ENCODE results near the gene TECPR1.

The TECPR1 gene

GRCh38 chr7:98180751-98181150 is 71.3 kb downstream of the TECPR1 start:
- no peak for DNase-seq
- no peaks in the 10 kb centered on the region for H3K27me3 Mint-ChIP-seq
- no peak overlapping the region for H3K27ac Mint-ChIP-seq
- H3K9me3 Mint-ChIP-seq = no peaks in the 10 kb centered on the region
- H3K4me1 Mint-ChIP-seq = no peaks in the 10 kb centered on the region
- H3K4me3 Mint-ChIP-seq = no peak overlapping the region
- ATAC-seq = no peak

- H3K4me3 Mint-ChIP-seq = no peak overlapping the region
Measured at GRCh38 chr7:98178762-98179490, 73.1 kb downstream of the TECPR1 start.

GRCh38 chr7:98178321-98178720 is 73.7 kb downstream of the TECPR1 start:
- ATAC-seq (no peak), DNase-seq (no peak)
- Mint-ChIP-seq H3K27me3 (no peaks in the 10 kb centered on the region), H3K4me1 (no peaks in the 10 kb centered on the region), H3K9me3 (no peaks in the 10 kb centered on the region), H3K27ac (no peak overlapping the region), H3K4me3 (no peak overlapping the region)

More at GRCh38 chr7:98178762-98179490, 73.1 kb downstream of the TECPR1 start:
- Mint-ChIP-seq H3K27me3 (no peaks in the 10 kb centered on the region), H3K27ac (no peak overlapping the region), H3K4me1 (no peaks in the 10 kb centered on the region), H3K9me3 (no peaks in the 10 kb centered on the region)
- DNase-seq (no peak), ATAC-seq (no peak)

GRCh38 chr7:98177553-98177952 is 74.5 kb downstream of the TECPR1 start:
- ATAC-seq (no peak), DNase-seq (no peak)
- Mint-ChIP-seq H3K9me3 (no peaks in the 10 kb centered on the region), H3K4me1 (no peaks in the 10 kb centered on the region), H3K4me3 (no peak overlapping the region), H3K27ac (no peak overlapping the region), H3K27me3 (no peaks in the 10 kb centered on the region)

GRCh38 chr7:98175260-98175940 is 76.6 kb downstream of the TECPR1 start:
- no peaks in the 10 kb centered on the region for H3K9me3 Mint-ChIP-seq
- H3K4me1 Mint-ChIP-seq = no peaks in the 10 kb centered on the region
- H3K4me3 Mint-ChIP-seq = no peak overlapping the region
- DNase-seq (no peak), ATAC-seq (no peak)
- peak overlapping the region in 1 of 2 donors; percentile 21 for H3K27ac Mint-ChIP-seq
- H3K27me3 Mint-ChIP-seq = no peaks in the 10 kb centered on the region

GRCh38 chr7:98174334-98175259 is 77.4 kb downstream of the TECPR1 start:
- H3K27me3 Mint-ChIP-seq = no peaks in the 10 kb centered on the region
- H3K4me3 Mint-ChIP-seq = no peak overlapping the region
- H3K27ac Mint-ChIP-seq = no peak overlapping the region
- DNase-seq (no peak), ATAC-seq (no peak)
- H3K4me1 Mint-ChIP-seq = no peaks in the 10 kb centered on the region
- no peaks in the 10 kb centered on the region for H3K9me3 Mint-ChIP-seq

- no peak overlapping the region for H3K4me3 Mint-ChIP-seq
- H3K27me3 Mint-ChIP-seq = no peaks in the 10 kb centered on the region
- peaks cover 5% of the 10 kb centered on the region for H3K4me1 Mint-ChIP-seq
- ATAC-seq (no peak), DNase-seq (no peak)
- peak overlapping the region in 1 of 2 donors; percentile 22 for H3K27ac Mint-ChIP-seq
- no peaks in the 10 kb centered on the region for H3K9me3 Mint-ChIP-seq
Measured at GRCh38 chr7:98171449-98171848, 80.6 kb downstream of the TECPR1 start.

- ATAC-seq (no peak), DNase-seq (no peak)
- Mint-ChIP-seq H3K9me3 (no peaks in the 10 kb centered on the region), H3K4me1 (peaks cover 8% of the 10 kb centered on the region), H3K27me3 (no peaks in the 10 kb centered on the region), H3K4me3 (no peak overlapping the region), H3K27ac (no peak overlapping the region)
Measured at GRCh38 chr7:98170966-98171365, 81.1 kb downstream of the TECPR1 start.

- Mint-ChIP-seq H3K4me1 (peaks cover 10% of the 10 kb centered on the region), H3K27me3 (no peaks in the 10 kb centered on the region), H3K27ac (no peak overlapping the region), H3K9me3 (no peaks in the 10 kb centered on the region), H3K4me3 (no peak overlapping the region)
- ATAC-seq = no peak
- DNase-seq = no peak
Measured at GRCh38 chr7:98168904-98169621, 83.0 kb downstream of the TECPR1 start.

GRCh38 chr7:98168181-98168903 is 83.7 kb downstream of the TECPR1 start:
- ATAC-seq = peak; percentile 58
- DNase-seq = peak; percentile 42 to 48

GRCh38 chr7:98167653-98168052 is 84.4 kb downstream of the TECPR1 start:
- DNase-seq = no peak
- H3K9me3 Mint-ChIP-seq = no peaks in the 10 kb centered on the region
- H3K4me3 Mint-ChIP-seq = no peak overlapping the region
- no peak for ATAC-seq
- peaks cover 10% of the 10 kb centered on the region for H3K4me1 Mint-ChIP-seq
- H3K27me3 Mint-ChIP-seq = no peaks in the 10 kb centered on the region
- H3K27ac Mint-ChIP-seq = peak overlapping the region in 1 of 2 donors; percentile 49

More at GRCh38 chr7:98168181-98168903, 83.7 kb downstream of the TECPR1 start:
- Mint-ChIP-seq H3K4me3 (no peak overlapping the region), H3K4me1 (peaks cover 10% of the 10 kb centered on the region), H3K27ac (no peak overlapping the region), H3K9me3 (no peaks in the 10 kb centered on the region), H3K27me3 (no peaks in the 10 kb centered on the region)

GRCh38 chr7:98166668-98166970 is 85.4 kb downstream of the TECPR1 start:
- no peaks in the 10 kb centered on the region for H3K9me3 Mint-ChIP-seq
- peaks cover 10% of the 10 kb centered on the region for H3K4me1 Mint-ChIP-seq
- no peak overlapping the region for H3K27ac Mint-ChIP-seq
- no peak for DNase-seq
- H3K4me3 Mint-ChIP-seq = no peak overlapping the region
- ATAC-seq = no peak
- H3K27me3 Mint-ChIP-seq = no peaks in the 10 kb centered on the region

GRCh38 chr7:98165827-98166667 is 86.0 kb downstream of the TECPR1 start:
- no peaks in the 10 kb centered on the region for H3K9me3 Mint-ChIP-seq
- H3K27me3 Mint-ChIP-seq = no peaks in the 10 kb centered on the region
- H3K4me1 Mint-ChIP-seq = peaks cover 10% of the 10 kb centered on the region
- peak; percentile 34 to 61 for DNase-seq
- ATAC-seq = peak; percentile 88
- no peak overlapping the region for H3K4me3 Mint-ChIP-seq
- H3K27ac Mint-ChIP-seq = no peak overlapping the region
